GM21528 (cell line): ENCODE data around the gene FRMD4A.

Experiments
- ATAC-seq: cut with Tn5 transposase; IDR thresholded peaks from one replicate; pipeline ENCODE4 v1.9.1; 2021; ENCODE audit warnings: mild to moderate bottlenecking, moderate library complexity; ENCODE audit not compliant: unreplicated experiment, low FRiP score

FRMD4A gene

DNA sequence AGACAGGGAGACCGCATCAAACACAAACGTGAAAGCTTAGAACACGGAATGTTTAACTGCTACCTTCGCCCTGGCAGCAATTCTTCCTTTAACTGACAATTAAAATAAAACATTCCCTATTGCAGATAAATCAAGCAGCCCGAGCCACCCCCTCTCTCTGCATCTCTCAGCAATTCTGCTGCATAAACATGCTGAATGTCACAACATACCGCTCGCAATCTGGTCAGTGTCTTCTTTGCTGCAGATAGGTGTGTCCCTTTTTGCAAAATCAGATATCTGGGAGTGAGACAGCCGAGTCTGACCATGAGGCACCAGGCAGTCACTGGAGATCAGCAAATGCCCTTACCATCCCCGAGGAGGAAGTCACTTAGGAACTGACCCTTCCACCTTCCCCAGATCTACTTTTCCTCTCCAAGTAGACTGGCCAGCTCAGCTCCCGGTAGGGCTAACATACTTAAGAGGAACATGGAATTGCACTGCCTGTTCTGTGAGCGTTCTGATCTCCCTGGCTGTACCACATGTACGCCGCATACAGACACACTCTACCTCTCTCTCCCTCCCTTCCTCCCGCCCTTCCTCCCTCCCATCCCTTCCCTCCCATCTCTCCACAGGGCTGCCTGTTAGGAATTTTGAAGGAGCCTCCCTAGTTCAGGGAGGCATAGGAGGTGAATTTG lies at the start of gene FRMD4A:
Gene FRMD4A, minus strand, starts transcription at position 537 of the 674 bp plus-strand sequence.
- no peak for ATAC-seq

DNA sequence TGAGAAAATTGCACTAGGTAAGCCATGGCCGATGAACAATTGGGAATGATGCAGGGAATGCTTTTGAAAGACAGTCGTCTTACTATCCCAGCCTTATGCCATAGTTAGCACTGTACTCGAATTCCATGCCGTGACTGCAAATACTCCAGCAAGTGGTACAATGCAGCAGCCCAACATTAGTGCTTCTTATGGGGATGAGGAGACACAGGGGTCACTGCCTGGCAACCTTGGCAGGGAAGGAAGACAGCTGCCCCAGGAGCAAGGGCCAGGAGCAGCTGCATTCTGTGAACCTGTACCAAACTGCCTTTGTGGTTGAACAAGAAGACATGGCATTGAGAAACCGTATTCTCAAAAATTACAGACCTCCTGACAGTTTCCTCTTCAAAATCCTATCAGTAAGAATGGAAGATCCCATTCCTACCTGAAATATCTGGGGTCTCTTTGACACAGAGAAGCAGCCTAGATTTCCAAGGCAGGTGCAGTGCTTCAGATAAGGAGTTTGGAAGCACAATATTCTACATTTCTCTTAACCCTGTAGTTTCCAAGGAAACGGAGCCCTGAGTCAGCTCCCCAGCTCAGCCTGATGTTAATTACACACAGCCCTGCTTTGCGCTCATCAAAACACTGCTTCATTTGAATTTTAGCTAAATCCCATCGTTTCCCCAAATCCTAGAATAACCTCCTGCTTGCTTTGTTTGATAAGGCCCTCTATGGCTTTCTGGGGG lies 49.0 kb upstream of the FRMD4A start:
- no peak for ATAC-seq

DNA sequence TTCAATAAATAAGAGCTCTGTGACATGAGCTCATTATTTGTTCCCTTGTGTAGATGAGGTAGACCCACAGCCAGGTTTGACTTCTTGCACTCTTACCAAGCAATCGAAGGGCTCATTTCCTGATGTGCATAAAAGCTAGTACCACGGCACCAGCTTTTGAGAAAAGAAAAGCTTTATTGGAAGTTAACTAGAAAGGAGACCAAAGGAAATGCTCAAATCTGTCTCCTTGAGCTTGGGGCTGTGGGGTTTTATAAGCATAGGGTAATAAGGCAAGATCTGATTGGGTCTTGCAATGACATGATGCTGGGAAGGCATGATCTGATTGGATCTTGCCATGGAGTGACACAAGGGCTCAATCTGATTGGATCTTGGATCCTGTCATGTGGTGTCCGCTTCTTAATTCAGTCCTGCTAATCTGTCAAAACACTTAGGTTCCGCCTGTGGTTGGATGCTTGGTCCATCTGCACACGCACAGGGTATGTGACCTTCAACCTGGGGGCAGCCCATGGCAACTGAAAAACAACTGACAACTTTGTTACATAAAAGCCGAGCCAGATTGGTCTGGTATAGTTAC lies 47.8 kb upstream of the FRMD4A start:
- no peak for ATAC-seq

DNA sequence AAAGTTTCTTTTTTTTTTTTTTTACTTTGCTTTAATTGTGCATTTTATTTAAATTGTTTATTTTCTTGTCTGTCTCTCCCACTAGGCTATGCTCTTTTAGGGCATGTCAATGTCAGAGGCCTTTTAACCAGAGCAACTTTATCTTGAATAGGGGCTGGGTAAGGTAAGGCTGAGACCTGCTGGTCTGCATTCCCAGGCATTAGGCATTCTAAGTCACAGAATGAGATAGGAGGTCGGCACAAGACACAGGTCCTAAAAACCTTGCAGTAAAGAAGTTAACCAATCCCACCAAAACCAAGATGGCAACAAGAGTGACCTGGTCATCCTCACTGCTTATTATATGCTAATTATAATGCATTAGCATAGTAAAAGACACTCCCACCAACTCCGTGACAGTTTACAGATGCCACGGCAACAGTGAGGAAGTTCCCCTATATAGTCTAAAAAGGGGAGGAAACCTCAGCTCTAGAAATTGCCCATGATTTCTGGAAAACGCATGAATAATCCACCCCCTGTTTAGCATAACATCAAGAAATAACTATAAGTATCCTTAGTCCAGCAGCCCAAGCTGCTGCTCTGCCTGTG lies 47.0 kb upstream of the FRMD4A start:
- ATAC-seq: no peak

DNA sequence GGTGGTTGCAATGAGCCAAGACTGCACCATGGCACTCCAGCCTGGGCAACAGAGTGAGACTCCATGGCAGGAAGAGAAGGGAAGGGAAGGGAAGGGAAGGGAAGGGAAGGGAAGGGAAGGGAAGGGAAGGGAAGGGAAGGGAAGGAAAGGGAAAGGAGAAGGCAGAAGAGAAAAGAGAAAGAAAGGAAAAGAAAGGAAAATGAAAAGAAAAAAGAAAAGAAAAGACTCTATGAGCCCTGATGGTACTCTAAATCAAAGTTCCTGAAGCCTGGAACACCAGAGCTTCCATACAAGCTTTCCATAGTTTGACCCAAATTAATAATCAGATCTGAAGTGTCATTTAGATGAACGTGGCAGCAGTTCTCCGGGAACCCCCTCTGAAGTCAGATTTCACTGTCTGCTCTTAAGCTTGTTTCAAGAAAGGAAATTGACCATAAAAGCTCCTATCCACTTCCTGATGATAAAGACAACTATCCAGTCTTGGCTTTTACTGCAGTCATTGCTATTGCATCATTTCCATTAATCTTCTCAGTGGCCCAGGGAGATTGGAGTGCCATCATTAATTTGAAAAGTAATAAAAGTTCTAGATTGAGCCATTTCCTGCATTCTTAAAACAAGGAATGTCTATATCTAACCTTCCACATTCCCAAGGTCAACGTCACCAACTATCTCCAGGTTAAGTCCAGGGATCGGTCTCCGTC lies 44.2 kb upstream of the FRMD4A start:
- no peak for ATAC-seq

DNA sequence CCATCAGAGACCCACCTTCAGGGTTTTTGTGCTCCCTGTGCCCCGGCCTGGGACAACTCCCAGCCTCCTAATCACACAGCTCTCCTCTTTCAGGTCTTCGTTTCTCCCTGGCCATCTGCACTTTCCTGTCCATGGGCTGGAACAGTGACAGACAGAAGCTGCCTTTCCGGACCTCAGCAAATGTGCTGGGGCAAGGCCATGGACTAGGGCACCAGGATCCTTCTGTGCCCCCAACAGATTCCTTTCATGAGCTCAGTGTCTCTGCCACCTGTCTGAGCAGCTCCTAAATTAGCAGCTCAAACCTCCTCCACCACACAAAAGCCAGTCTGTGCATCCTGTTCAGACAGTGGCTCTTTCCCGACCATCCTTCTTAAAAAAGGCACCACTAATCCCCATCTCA lies 41.9 kb upstream of the FRMD4A start:
- no peak for ATAC-seq

DNA sequence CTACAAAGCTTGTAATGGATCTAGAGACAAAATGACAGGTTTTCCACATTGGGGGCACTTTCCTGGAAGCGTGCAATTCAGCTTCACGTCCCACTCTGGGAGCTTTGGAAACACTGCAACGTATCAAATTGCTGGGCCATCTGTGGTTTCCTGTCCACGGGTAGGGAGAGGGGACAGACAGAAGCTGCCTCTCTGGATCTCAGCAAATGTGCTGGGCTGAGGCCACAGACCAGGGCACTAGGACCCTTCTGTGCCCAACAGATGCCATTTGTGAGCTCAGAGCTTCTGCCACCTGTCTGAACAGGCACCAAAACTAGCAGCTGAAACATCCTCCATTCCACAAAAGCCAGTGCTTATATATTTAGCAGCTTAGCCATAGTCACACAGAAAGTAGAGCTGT lies 40.9 kb upstream of the FRMD4A start:
- ATAC-seq: no peak

DNA sequence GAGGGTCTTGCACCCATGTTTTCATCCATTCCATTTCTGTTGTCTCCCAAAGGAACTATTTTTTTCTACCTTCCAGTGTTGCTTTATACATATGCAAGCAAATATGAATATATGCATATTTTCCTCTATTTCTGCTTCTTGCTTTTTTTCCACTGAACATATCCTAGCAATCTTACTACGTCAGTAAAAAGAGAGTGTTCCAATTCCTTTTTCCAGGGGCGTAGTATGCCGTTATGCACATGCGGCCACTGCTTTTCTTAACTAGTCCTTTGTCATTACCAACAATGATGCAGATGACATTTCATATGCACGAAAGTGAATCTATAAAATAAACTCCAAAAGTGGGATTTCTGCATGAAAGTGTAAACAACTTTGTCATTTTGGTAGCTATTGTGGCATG lies 40.2 kb upstream of the FRMD4A start:
- ATAC-seq: no peak

DNA sequence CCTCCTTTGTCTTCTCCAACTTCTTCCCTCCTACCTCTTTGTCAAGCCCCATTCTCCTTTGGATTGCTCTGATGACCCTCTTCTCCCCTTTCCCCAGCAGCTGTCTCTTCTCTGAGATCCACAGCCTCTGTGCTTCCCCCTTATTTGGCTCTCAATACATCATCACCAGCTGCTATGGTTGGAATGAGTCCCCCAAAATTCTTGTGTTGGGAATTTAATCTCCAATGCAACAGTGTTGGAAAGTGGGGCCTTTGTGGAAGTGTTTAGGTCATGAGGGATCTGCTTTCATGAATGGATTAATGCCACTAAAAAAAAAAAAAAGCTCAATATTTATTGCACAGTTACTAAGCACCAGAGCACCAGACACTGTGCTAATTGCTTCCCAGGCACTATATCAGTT lies 39.2 kb upstream of the FRMD4A start:
- no peak for ATAC-seq

DNA sequence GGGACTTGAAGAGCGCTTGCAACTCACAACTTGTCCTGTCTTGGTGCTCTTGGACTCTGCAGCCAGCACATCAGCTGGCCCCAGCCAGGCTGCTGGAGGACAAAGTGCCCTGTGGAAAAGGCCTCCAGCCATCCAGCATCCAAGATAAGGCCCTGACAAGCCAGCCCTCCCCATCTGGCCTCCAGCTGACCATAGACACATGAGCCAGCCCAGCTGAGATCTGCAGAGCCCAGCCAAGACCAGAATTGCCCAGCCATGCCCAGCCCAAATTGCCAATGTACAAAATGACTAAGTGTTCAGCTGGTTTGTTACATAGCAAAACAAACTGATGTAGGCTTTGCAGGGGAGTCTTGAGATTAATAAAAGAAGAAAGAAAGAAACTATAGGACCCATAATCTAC lies 36.0 kb upstream of the FRMD4A start:
- ATAC-seq: no peak

DNA sequence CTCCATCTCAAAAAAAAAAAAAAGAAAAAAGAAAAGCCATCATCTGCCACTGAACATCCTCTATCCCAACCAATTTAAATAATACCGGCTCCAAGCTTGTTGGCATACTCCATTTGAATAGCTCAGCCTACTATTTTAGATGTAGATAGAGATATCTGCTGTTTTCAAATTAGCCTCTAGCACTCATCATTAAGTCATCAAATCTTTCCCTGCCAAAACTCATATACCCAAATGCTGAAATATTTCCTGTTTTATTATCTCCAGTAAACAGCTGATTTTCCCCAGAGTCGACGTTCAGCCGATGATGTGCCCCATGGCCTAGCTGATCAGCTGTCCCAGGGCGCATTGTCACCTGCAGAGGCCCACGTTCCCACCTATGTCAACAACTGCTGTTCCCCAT lies 34.5 kb upstream of the FRMD4A start:
- ATAC-seq: no peak

DNA sequence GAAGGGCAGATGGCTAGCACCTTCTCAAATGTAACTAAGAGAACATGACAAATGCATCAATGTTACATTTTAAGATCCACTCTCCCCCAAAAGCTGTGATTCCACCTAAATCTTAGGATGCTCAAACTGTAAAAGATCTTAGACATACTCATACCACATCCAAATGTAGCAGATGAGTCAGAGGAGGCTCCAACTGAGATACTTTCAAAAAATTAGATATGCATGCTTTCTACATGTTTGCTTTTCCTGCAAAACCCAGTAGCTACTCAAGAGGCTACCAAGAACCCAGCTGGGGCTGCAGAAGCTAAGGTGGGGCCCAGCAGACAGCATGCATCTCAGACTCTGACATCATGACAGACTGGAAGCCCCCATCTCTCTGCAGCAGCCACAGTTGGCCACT lies 31.4 kb upstream of the FRMD4A start:
- ATAC-seq: no peak

DNA sequence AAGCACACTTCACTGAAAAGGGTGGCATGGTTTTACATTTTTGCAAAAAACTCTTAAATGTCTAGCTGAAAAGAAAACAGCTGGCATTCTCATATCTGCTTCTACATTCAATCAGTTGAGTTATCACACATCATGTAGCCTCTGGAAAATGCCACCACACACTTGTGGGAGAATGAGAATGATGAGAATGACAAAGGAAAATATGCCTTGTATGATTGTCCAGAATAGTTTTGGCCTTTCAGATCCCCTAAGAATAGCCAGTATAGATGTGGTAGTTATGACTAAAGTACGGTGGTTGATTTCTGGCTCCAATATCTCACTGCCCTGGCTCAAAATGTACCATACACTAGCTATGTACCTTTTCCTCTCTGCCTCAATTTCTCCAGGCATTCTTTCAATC lies 30.2 kb upstream of the FRMD4A start:
- ATAC-seq: no peak

DNA sequence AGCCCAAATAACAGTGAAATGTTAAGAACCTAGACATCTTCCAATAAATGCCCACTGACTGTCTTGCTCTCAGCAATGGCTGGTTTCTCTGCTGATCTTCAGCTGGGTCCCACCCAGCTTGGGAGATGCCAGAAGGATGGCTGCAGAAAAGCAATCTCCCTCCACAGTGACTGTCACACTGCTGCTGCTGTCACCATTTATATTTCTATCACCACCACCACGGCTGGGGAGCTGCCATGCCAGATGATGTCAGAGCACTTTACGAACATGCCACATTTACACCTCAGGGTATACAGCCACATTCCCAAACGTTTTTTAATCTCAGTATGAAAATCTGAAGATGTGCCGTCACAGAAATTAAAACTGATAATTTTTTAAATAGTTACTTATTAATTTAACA lies 29.8 kb upstream of the FRMD4A start:
- no peak for ATAC-seq

DNA sequence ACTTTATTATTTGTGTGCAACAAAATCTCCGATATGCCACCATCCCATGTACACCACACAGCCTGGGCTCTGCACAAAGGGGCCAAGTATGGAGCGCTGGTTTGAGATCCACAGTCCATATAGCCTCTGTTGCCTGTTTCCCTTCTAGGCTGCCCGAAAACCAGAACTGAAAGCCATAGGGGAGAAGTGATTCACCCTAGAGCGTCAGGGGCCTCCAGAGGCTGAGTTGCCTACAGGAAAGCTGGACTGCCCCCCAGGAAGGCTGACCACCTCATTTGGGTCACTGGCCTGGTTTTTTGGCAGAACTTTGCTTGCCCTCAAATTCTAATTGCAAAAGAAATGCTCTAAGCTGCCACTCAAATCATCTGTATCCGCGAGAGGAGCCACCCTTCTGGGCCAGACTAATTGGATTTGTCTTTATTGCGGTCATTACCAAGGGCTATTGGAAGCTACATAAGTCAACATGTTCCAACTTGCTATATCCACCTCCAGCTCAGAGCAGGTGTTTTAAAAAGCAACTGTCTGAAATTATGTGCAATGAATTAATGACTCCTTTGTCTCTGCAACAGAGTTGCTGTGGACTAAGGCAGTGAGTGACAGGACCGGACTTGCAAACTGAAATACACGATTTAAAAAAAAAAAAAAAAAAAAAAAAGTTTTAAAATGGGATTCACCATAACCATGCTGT lies 28.3 kb upstream of the FRMD4A start:
- ATAC-seq: no peak

DNA sequence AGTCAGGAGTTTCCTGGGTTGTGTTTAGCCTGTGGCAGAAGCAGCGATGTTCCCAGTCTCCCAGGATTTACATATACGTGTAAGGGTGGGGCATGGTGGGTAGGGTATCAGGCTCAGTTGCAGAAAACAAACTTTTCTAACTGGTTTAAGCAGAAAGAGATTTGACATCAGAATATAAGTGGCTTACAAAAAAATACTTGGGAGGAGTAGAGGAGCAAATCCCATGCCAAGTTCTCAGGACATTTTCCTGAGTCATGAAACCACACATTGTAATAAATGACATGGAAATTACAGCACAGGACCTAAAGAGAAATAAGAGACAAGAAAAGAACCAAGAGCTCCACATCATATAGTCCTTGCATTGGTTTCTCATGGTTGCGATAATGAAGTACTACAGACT lies 26.2 kb upstream of the FRMD4A start:
- ATAC-seq: no peak

DNA sequence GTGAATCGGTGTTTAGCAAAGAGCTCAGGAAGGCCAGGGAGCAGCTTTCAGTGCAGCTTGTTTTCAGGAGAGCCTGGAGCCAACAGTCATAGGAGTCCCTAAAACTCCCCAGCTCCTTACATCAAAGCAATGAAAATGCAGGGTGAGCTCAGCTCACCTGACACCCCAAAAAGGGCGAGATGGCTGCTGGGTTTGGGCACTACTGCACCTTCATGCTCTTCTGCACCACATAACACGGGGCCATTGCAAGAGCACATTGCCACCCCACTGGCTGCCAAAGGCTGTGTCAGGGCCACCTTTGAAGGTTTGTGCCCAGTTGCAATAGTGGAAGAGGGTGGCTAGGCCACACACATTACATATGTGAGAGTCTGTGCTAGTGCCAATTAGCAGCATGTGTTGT lies 25.0 kb upstream of the FRMD4A start:
- ATAC-seq: no peak

DNA sequence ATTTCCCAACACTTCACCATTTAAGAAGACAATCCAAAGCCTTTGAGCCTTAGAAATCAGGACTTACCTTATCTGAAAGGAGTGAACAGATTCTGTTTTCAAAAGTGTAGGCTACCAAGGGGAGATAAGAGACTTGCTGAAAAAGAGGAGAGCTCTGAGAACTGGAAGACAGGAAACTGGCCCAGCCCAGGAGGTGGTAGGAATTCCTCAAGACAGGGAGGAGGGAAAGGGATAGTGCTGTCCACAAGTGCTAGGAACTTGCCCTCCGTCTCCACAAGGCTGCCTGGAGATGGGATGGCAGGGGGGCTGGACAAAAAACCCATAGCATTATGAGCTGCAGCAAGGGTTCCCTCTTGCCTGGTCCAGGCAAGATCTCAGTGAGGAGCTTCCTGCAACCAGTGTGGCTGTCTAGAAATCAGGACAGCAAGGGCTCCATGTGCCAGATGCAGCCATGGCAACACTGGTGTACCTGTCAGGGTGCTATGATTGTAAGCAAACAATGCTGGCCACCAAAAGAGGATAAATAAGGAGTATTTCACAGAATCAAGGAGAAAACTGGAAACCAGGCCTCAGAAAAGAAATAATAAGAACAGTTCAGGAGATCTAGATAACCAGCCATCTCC lies 22.7 kb upstream of the FRMD4A start:
- ATAC-seq: no peak

DNA sequence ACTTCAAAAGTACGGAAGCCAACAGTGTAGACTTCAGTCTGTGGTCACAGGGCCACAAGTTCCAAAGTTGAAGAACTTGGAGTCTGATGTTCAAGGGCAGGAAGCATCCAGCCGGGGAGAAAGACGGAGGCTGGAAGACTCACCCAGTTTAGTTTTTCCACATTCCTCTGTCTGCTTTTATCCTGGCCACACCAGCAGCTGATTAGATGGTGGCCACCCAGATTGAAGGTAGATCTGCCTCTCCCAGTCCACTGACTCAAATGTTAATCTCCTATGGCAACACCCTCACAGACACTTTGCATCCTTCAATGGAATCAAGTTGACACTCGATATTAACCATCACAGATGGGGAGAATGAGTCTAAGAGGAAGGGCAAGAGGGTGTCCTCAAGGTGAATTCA lies 19.3 kb upstream of the FRMD4A start:
- no peak for ATAC-seq

DNA sequence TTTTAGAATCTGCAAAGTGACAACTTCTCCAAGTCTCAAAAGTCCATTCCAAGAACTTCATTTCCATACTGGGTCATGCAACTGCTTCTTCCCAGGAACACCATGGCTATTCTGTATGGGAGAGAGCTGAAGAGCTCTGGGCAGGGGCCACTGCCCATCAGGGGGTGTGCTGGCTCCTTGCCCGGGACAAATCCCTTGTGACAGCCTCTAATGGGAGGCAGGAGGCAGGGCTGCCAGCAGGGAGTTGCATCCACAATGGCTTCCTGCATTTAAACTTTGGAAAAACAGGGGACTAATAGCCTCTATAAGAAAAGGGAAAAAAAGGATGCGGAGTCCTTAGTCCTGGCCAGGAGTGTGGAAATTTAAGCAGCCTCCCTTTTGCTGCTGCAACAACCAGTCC lies 18.4 kb upstream of the FRMD4A start:
- ATAC-seq: no peak
